ENCODE measurements around the gene LIMK1.

LIMK1 gene

GRCh38 chr7:74056096-74056915 lies 27.3 kb upstream of the LIMK1 start:
- no peak for DNase-seq

- DNase-seq: no peak
Observed at GRCh38 chr7:74057216-74057925, 26.2 kb upstream of the LIMK1 start.

GRCh38 chr7:74057987-74058386 lies 25.6 kb upstream of the LIMK1 start:
- DNase-seq: no peak

- DNase-seq: no peak
Observed at GRCh38 chr7:74058486-74058885, 25.1 kb upstream of the LIMK1 start.

- DNase-seq: no peak
Observed at GRCh38 chr7:74059037-74059436, 24.6 kb upstream of the LIMK1 start.

GRCh38 chr7:74059681-74060588 lies 23.7 kb upstream of the LIMK1 start:
- DNase-seq: no peak

GRCh38 chr7:74061840-74062539 lies 21.6 kb upstream of the LIMK1 start:
- DNase-seq: no peak

- DNase-seq: no peak
Observed at GRCh38 chr7:74063223-74063641, 20.4 kb upstream of the LIMK1 start.

GRCh38 chr7:74063646-74064045 lies 20.0 kb upstream of the LIMK1 start:
- no peak for DNase-seq

GRCh38 chr7:74064696-74065095 lies 18.9 kb upstream of the LIMK1 start:
- no peak for DNase-seq

GRCh38 chr7:74066626-74067025 lies 17.0 kb upstream of the LIMK1 start:
- no peak for DNase-seq

GRCh38 chr7:74068378-74069085 lies 15.1 kb upstream of the LIMK1 start:
- DNase-seq: no peak

GRCh38 chr7:74069086-74069541 lies 14.5 kb upstream of the LIMK1 start:
- no peak for DNase-seq

GRCh38 chr7:74069790-74070618 lies 13.6 kb upstream of the LIMK1 start:
- DNase-seq: no peak

- no peak for DNase-seq
Observed at GRCh38 chr7:74070619-74070921, 13.0 kb upstream of the LIMK1 start.

GRCh38 chr7:74071121-74071520 lies 12.5 kb upstream of the LIMK1 start:
- DNase-seq: no peak

GRCh38 chr7:74074770-74075169 lies 8.8 kb upstream of the LIMK1 start:
- no peak for DNase-seq

- no peak for DNase-seq
Observed at GRCh38 chr7:74078461-74078860, 5.1 kb upstream of the LIMK1 start.

GRCh38 chr7:74082770-74083116 lies 861 bp upstream of the LIMK1 start:
- no peak for DNase-seq

GRCh38 chr7:74083928-74084721 lies 521 bp downstream of the LIMK1 start:
- DNase-seq: no peak
